HG02763 (cell line): ENCODE results near the gene PFKFB2.

Experiments used
- ATAC-seq: cut with Tn5 transposase; IDR thresholded peaks from one replicate; pipeline ENCODE4 v1.9.1; 2021; ENCODE audit warnings: mild to moderate bottlenecking, moderate library complexity; ENCODE audit not compliant: unreplicated experiment

PFKFB2 gene

DNA sequence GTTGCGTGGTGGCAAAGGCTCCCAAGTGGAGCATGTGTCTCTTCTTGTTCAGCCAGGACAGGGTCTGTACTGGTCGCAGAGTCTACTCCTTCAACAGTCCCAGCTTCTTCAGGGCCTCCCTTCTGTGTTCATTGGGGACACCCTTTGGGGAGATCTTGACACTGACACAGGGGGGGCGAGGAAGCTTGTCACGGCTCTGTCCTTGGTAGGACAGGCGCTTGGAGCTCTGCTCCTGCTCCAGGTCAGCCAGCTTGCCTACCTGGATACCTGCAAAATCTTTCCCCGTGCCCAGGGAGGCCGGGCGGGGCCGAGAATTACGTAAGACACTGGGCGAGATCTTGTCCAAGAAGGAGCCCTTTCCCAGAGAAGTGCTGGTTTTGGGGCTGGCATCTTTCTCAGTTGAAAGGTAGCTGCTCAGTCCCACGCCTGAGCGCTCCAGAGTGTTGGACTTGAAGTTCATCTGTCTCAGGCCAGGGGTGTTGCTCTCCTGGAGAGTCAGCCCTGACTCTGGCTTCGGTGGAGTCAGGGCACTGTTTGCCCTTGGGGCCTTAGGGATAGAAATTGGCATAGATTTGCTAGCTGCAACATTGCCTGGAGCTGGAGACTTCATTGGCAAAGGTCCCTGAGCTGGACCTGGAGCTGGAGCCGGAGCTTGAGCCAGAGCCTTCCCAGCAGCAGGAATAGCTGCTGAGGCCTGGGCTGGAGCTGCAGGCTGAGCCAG lies 31.0 kb upstream of the PFKFB2 start:
- ATAC-seq, result no peak

GRCh38 chr1:207022996-207023679 lies 29.9 kb upstream of the PFKFB2 start:
- ATAC-seq, result no peak

DNA sequence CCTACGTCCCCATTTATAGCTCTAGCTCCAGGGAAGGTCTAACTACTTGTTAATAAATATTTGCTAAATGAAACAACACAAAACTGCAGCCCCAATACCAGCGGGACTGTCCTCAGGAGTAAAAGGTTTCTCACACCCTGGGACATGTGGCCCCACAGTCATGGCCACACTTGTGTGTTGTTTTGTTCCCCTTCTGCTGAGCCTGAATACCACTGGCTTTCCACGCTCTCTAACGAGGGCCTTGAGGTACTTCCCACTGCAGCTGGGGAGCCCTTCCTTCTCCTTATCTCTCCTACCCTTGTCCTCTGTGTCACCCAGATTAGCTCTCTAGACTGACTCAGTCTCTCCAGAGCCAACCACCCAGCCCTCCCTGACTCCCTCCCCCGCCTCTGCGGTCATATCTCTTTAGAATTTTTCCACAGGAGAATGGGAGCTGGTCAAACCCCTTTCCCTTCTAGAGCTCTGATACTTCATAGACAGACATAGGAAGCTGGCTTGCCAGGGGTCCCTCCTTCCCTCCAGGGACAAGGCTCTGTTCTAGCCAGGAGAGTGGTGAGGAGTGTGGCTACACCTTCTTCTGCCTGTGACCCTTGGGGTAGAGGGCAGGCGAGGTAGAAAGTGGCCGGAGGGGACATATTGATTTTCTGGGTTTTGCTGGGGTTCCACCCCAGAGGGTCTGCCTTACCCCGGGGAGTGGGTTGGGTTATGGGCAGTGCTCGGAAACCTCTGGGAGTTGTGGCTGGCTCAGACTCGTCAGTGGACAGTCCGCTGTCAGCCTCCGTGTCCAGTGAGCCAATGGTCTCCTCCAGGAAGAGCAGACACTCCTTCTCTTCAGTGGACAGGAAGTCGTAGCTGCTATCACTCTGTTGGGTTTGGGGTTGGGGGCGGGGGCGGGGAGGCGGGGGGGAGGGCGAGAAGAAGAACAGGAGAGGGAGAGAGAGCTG lies 28.6 kb upstream of the PFKFB2 start:
- ATAC-seq, result no peak

- ATAC-seq, result no peak
Observed at GRCh38 chr1:207025146-207025880, 27.8 kb upstream of the PFKFB2 start.

DNA sequence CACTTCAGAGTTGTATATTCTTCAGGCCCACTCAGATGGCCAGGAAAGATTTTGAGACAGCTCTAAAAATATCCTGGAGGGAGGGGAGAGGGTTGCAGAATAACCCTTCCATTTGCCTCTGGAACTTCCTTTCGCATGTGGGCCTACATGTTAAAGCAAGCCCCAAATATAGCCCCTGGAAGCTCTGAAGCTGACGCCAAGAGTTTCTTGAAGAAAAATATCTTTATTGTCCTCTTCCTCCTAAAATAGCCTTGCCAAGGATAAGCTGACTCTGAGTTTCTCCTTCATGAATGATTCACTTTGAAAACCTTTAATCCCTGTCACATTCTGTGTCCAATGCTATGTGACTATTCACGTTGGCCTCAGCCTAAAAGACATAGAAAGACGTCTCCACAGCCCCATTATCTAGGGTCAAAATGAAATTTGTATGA lies 27.0 kb upstream of the PFKFB2 start:
- no peak for ATAC-seq

DNA sequence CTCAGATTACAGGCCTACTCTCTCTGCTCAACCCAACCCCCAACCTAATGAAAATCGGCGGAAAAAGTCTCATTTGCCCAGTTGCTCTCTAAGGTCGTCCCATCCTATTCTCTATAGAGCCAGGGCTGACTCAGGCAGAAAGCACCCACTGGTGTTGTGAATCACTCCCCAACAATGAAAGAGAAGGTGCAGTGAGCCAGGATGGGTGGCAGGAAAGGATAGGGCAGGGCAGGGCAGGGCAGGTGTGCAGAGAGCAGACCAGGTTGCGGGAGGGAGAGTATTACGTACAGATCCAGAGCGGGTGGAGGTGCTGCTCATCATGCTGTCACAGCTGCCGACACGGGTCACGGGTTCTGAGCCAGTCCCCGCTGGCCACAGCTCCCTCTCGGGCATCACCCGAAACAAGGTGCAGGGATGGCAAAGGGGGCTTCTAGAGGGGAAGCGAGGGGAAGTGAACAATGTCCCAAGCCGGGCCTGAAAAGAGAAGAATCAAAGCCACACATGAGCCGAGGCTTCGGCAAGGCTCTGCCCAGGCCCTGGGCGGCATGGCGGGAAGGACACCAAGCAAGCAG lies 25.8 kb upstream of the PFKFB2 start:
- no peak for ATAC-seq

GRCh38 chr1:207027921-207028320 lies 25.2 kb upstream of the PFKFB2 start:
- no peak for ATAC-seq

DNA sequence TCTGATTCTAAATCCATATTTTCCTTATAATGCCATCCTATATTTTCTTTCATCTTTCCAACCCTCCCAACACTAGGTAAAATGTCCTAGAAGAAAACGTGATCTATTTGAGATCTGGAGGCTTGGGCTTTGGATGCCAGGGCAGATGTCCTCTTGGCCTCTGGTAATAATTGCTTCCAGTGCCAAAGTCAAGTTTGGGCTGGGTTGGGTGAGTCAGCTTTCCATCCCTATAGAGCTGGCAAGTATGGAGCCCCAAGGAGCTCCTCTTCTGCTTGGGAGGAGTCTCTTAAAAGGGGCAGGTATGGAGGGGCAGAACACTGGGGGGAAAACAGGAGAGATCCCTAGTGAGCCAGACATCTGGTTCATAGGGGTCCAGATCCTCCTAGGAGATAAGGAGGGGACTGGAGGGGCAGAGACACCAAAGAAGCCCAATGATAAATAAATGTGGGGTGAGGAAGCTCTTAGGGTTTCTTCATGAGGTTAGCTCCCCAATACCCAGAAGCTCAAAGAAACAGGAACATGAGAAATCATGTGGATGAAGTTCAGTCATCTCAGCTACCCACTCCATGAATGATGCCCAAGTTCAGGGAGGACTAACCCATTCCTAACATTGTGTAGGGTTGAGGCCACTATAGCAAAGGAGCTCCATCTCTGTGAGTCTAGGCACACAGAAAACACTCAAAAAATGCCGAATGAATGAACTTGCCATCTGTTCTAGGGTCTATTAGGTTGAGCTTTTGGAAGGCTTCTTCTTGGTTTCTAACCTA lies 24.0 kb upstream of the PFKFB2 start:
- ATAC-seq, result no peak

- no peak for ATAC-seq
Observed at GRCh38 chr1:207029701-207030521, 23.2 kb upstream of the PFKFB2 start.

DNA sequence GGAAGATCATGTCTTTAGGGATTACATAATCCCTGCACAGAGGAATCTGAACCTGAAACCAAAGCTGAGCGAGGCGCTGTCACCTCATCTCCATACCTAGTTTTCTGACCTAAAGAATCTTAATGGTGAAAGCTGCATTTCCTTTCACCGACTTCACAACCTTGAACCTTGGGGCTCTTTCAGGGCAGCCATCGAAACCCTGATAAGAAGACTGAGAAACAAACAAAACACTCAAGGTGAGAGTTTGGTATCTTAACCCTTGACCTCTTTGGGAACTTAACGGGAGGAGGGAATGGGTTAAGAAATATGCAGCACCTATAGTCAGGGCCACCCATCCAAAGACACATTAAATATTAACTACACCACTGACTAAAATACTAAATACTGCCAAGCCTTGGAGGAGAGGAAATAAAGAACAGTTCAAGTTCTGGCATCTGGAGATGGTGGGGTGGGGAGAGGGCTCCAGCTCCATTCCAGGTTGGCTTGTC lies 22.5 kb upstream of the PFKFB2 start:
- ATAC-seq, result no peak

DNA sequence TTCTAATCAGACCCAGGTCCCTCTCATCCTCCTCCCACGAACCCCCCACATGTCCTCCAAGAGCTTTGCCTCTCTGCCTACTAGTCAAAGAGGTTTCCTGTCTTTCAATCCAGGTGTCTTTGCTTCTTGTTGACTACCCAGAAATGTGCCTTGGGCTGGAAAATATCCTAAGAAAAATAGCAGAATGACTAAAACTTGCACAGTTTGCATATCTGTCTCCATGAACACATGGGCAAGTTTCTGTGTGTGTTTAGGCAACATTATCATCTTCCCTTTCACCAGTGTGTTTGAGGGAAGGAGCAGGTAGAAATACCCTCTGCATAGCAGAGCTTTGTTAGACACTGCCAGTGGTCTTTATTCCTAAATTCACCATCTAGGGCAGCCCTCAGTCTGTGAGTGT lies 22.1 kb upstream of the PFKFB2 start:
- no peak for ATAC-seq

- no peak for ATAC-seq
Observed at GRCh38 chr1:207031632-207032264, 21.3 kb upstream of the PFKFB2 start.

- no peak for ATAC-seq
Observed at GRCh38 chr1:207032528-207033017, 20.5 kb upstream of the PFKFB2 start, which contains the start of gene C1orf116. Gene C1orf116, minus strand, starts transcription at chr1:207032756. Its CDS starts 5,158 bp downstream, at chr1:207027598.

- no peak for ATAC-seq
Observed at GRCh38 chr1:207033302-207033701, 19.8 kb upstream of the PFKFB2 start.

DNA sequence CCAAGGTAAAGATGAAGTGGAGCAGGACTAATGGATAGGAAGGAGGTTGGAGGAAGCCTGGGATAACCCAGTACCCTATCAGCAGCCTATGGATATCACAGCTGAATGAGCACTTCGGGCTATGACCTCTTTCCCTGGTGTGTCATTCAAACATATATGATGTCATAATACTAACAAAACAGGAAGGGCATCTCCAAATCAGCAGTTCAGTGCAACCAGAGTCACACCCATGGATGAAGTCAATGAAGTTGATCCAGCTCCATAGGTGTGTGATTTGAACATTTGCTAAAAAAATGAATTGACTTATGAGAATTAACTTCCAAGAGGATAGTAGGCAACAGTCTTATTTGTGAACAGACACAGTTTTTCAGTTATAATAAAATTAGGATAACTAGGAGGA lies 18.9 kb upstream of the PFKFB2 start:
- ATAC-seq, result no peak

- no peak for ATAC-seq
Observed at GRCh38 chr1:207034998-207035397, 18.1 kb upstream of the PFKFB2 start.

DNA sequence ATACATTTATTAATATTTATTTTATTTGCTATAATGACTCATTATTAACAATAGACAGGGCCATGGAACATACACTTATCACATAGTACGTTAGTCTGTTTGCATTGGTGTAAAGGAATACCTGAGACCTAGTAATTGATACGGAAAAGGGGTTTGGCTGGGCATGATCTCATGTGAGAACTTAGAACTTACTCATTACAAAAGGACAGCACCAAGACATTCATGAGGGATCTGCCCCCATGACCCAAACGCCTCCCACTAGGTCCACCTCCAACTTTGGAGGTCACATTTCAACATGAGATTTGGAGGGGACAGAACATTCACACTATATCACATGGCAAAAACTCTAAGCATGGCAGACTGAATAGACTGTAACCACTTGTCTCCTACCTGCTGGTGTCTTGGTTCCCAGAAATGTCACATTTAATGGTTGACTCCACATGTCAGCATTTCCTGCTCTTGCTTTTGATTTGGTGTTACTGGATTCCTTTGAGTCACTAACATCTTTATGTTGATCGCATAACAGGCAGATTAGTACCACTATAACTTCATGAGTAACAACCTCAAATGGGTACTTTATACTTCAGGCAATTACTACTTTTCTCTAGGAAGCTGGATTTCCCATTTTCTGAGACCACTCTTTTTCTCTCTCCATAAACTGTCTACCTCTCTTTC lies 17.1 kb upstream of the PFKFB2 start:
- no peak for ATAC-seq
